HG02885 (cell line): ENCODE data around the gene NUBPL.
"Not testable (repeated sequence)": the region's sequence is repeated elsewhere in the genome, so short reads cannot be mapped to it uniquely, and the experiment has no call there.

Experiments used
- ATAC-seq: cut with Tn5 transposase; IDR thresholded peaks from one replicate; pipeline ENCODE4 v1.9.1; 2021; ENCODE audit warnings: mild to moderate bottlenecking; ENCODE audit not compliant: unreplicated experiment, poor library complexity

Gene NUBPL

GRCh38 chr14:31864937-31865855, 304.0 kb downstream of the NUBPL start:
- no peak for ATAC-seq

GRCh38 chr14:31867570-31867969, 306.4 kb downstream of the NUBPL start:
- ATAC-seq = no peak

- ATAC-seq = not testable (repeated sequence)
These were observed 306.9 kb downstream of the NUBPL start for GRCh38 chr14:31868096-31868495.

- ATAC-seq = no peak
These were observed 315.5 kb downstream of the NUBPL start for GRCh38 chr14:31876741-31877140.

GRCh38 chr14:31877255-31877798, 316.1 kb downstream of the NUBPL start:
- ATAC-seq = no peak

- ATAC-seq = no peak
These were observed 318.6 kb downstream of the NUBPL start for GRCh38 chr14:31879661-31880348.

GRCh38 chr14:31880935-31881334, 319.7 kb downstream of the NUBPL start:
- no peak for ATAC-seq

GRCh38 chr14:31881531-31882310, 320.5 kb downstream of the NUBPL start:
- no peak for ATAC-seq

GRCh38 chr14:31884238-31884637, 323.0 kb downstream of the NUBPL start:
- ATAC-seq = no peak

- no peak for ATAC-seq
These were observed 323.7 kb downstream of the NUBPL start for GRCh38 chr14:31884776-31885379.

- ATAC-seq = no peak
These were observed 325.1 kb downstream of the NUBPL start for GRCh38 chr14:31886156-31886835.

GRCh38 chr14:31887929-31888580, 326.9 kb downstream of the NUBPL start:
- ATAC-seq = no peak

GRCh38 chr14:31889297-31889696, 328.1 kb downstream of the NUBPL start:
- no peak for ATAC-seq

GRCh38 chr14:31890202-31890601, 329.0 kb downstream of the NUBPL start:
- ATAC-seq = not testable (repeated sequence)

GRCh38 chr14:31893221-31893757, 332.1 kb downstream of the NUBPL start:
- no peak for ATAC-seq

GRCh38 chr14:31894351-31894750, 333.1 kb downstream of the NUBPL start:
- no peak for ATAC-seq

GRCh38 chr14:31895206-31895605, 334.0 kb downstream of the NUBPL start:
- no peak for ATAC-seq

GRCh38 chr14:31895646-31896045, 334.4 kb downstream of the NUBPL start:
- ATAC-seq = no peak
